Adipocyte (in vitro differentiated cells): Measurements from ENCODE around the gene HDAC5.
"Not testable (repeated sequence)": the region's sequence is repeated elsewhere in the genome, so short reads cannot be mapped to it uniquely, and the experiment has no call there.

ENCODE experiments used
- DNase-seq: peaks from one replicate; pipeline ENCODE4 v3.0.0-alpha.2; 2015; ENCODE audit warnings: low read depth
- H3K27me3 ChIP-seq: replicated peaks from 2 replicates; pipeline ENCODE4 v1.7.0; 2013; ENCODE audit warnings: mild to moderate bottlenecking, low read length, moderate library complexity; ENCODE audit not compliant: control insufficient read depth, insufficient read depth
- H3K36me3 ChIP-seq: 2 replicates; pipeline ENCODE4 v1.7.0; 2013; ENCODE audit warnings: low read length, mild to moderate bottlenecking, moderate library complexity; ENCODE audit not compliant: control insufficient read depth, insufficient read depth, severe bottlenecking
- H3K4me1 ChIP-seq: 2 replicates; pipeline ENCODE4 v1.7.0; 2013; ENCODE audit warnings: mild to moderate bottlenecking, low read length, moderate library complexity; ENCODE audit not compliant: control insufficient read depth, insufficient read depth
- H3K4me3 ChIP-seq: 2 replicates; pipeline ENCODE4 v1.7.0; 2013; ENCODE audit warnings: mild to moderate bottlenecking, low read length, moderate library complexity
- H3K9ac ChIP-seq: 2 replicates; pipeline ENCODE4 v1.7.0; 2013; ENCODE audit warnings: mild to moderate bottlenecking, low read length, moderate library complexity
- H3K9me3 ChIP-seq: 2 replicates; pipeline ENCODE4 v1.7.0; 2013; ENCODE audit warnings: mild to moderate bottlenecking, low read length, moderate library complexity; ENCODE audit not compliant: control insufficient read depth

The HDAC5 gene

DNA sequence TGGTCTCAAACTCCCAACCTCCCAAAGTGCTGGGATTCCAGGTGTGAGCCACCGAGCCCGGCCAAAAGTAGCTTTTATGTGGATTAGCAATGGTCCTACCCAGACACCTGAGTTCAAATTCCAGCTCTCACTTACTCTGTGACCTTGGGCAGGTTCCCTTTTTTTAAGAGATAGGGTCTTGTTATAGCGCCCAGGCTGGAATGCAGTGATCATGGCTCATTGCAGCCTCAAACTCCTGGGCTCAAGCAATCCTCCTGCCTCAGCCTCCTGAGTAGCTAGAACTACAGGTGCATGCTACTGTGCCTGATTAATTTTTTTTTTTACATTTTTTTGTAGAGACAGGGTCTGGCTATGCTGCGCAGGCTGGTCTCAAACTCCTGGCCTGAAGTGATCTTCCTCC lies 16.6 kb downstream of the HDAC5 start:
- peaks cover 41% of the 10 kb centered on the region for H3K4me1 ChIP-seq
- H3K4me3 ChIP-seq: no peak overlapping the region
- no peaks in the 10 kb centered on the region for H3K9me3 ChIP-seq
- no peak overlapping the region for H3K9ac ChIP-seq
- no peaks in the 10 kb centered on the region for H3K27me3 ChIP-seq
- H3K36me3 ChIP-seq: peaks cover 5% of the 10 kb centered on the region
- DNase-seq: no peak

DNA sequence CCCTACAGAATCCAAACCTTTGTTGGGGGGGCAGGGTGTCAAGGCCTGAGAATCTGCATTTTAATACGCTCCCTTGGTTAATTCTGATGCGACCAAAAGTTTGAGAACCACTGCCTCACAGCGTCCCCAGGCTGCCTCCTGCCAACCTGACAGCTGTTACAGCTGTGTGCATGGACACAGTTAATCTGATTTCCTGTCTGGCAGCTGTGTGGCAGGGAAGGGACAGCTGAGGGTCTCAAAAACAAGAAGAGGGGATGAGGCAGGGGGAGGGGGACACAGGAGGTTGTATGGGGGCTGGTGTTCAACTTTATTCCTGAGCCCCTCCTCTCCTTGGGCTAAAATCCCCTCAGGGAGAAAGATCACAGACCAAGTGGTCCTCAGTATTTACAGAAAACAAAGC lies 17.5 kb downstream of the HDAC5 start:
- DNase-seq: no peak
- Histone ChIP-seq H3K9ac (no peak overlapping the region), H3K4me3 (no peak overlapping the region), H3K9me3 (no peaks in the 10 kb centered on the region), H3K4me1 (peaks cover 38% of the 10 kb centered on the region), H3K36me3 (peaks cover 5% of the 10 kb centered on the region), H3K27me3 (no peaks in the 10 kb centered on the region)

DNA sequence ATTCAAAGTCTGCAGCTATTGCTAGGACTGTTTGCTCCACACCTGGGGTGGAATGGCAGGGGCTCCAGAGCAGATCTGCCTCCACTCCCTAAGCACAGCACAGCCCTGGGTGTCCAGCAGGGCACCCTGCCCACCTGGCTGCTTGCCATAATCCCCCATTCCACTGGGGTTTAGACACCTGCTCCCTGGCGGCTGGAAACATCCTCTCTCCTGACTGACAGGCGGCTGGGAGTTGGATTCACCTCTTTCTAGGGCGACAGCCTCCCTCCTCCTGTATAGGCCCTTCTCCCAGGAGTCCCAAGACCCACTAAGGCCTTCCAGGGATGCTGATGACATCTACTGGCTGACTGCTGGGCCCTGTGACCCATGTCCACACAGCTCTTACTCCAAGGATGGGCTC lies 18.0 kb downstream of the HDAC5 start:
- no peaks in the 10 kb centered on the region for H3K9me3 ChIP-seq
- H3K4me1 ChIP-seq: peaks cover 33% of the 10 kb centered on the region
- H3K4me3 ChIP-seq: no peak overlapping the region
- peaks cover 5% of the 10 kb centered on the region for H3K36me3 ChIP-seq
- no peak overlapping the region for H3K9ac ChIP-seq
- H3K27me3 ChIP-seq: no peaks in the 10 kb centered on the region
- DNase-seq: no peak

DNA sequence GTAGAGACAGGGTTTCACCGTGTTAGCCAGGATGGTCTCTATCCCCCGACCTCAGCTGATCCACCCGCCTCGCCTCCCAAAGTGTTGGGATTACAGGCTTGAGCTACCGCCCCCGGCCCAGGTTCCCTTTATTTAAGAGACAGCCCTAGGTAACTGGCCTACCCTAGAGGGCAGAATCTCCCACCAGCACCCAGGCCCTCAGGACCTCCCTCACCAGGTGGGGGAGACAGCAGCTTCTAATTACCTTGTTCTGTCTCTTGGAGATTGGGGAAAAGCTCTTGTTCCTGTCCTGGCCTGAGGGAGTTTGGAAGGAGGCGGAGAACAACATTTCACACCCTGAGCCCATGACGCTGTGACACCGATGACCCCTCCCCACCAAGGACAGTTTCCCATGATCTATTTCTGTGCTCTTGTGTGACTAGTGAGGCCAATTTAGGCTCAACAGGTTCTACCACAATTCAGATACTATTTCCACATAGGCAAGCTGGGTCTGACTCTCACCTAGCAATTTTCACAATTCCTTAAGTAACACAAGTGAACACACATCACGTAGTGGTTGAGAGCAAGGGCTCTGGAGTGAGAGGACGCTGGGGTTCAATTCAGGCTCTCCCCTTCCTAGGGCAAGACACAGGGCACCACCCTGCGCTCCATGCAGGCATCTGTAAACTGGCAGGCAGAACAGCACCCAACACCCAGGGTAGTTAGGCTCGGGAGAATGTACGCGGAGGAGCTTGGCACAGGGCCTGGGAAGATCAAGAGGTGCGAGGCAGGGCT lies 20.4 kb downstream of the HDAC5 start:
- Histone ChIP-seq H3K27me3 (no peaks in the 10 kb centered on the region), H3K4me1 (peaks cover 11% of the 10 kb centered on the region), H3K4me3 (no peak overlapping the region), H3K9me3 (no peaks in the 10 kb centered on the region), H3K9ac (no peak overlapping the region), H3K36me3 (peaks cover 5% of the 10 kb centered on the region)
- no peak for DNase-seq

DNA sequence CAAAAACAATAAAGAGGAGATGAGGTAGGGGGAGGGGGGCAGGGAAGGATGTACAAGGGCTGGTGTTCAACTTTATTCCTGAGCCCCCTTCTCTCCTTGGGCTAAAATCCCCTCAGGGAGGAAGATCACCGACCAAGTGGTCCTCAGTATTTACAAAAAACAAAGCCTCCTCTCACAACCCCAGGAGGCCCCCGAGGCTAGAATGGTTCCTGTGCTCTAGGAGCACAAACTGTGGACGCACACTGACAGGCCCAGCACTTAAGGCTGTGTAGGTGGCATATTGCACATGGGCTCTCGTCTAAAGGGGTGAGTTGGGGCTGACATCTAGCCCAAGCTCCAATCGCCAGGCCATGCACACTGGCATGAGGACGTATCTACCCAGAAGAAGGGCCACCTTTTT lies 21.6 kb downstream of the HDAC5 start:
- DNase-seq, H3K9ac ChIP-seq, H3K27me3 ChIP-seq, H3K4me3 ChIP-seq, H3K9me3 ChIP-seq, H3K36me3 ChIP-seq: not testable (repeated sequence)
- peaks cover 13% of the 10 kb centered on the region for H3K4me1 ChIP-seq

DNA sequence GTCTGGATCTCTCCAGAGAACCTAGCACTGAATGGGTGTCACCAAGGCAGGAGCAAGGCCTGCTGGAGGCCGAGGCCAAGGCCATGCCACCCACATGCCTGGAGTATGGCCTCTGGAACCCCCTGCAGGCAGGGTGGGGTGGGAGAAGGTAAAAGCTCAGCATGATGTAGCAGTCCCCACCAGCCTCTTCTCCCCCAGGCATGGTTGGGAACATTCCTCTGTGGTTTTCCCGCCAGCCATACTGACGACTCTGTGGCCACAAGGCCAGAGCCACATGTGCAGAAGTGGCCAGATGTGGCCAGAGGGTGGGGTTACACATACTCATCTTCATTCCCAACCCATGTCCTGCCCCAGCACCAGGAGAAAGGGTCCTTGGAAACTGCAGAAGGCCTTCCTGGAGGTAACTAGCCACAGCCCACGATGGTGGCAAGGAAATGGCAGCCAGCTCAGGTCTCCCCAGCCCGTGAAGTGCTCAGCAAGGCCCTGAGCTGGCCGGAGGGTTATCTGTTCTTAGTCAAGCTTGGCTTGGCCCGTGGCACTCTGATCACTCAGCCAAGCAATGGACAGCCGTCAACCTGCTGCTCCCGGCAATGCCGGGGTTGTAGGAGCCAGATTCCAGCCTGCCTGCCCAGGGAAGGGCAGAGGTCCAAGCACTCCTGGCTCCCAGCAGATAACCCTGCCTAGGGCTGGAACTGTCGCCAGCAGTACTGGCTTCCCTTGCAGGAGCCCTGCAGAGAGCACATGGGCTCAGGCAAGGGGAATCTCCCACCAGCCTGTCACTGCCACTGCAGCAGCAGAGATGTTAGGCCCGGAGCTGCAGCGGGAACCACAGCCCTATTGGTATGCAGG lies 26.1 kb downstream of the HDAC5 start:
- H3K9me3 ChIP-seq: no peaks in the 10 kb centered on the region
- peaks cover 10% of the 10 kb centered on the region for H3K36me3 ChIP-seq
- DNase-seq: peak; percentile 32
- H3K4me3 ChIP-seq: no peak overlapping the region
- peaks cover 30% of the 10 kb centered on the region for H3K4me1 ChIP-seq
- no peak overlapping the region for H3K9ac ChIP-seq
- no peaks in the 10 kb centered on the region for H3K27me3 ChIP-seq

DNA sequence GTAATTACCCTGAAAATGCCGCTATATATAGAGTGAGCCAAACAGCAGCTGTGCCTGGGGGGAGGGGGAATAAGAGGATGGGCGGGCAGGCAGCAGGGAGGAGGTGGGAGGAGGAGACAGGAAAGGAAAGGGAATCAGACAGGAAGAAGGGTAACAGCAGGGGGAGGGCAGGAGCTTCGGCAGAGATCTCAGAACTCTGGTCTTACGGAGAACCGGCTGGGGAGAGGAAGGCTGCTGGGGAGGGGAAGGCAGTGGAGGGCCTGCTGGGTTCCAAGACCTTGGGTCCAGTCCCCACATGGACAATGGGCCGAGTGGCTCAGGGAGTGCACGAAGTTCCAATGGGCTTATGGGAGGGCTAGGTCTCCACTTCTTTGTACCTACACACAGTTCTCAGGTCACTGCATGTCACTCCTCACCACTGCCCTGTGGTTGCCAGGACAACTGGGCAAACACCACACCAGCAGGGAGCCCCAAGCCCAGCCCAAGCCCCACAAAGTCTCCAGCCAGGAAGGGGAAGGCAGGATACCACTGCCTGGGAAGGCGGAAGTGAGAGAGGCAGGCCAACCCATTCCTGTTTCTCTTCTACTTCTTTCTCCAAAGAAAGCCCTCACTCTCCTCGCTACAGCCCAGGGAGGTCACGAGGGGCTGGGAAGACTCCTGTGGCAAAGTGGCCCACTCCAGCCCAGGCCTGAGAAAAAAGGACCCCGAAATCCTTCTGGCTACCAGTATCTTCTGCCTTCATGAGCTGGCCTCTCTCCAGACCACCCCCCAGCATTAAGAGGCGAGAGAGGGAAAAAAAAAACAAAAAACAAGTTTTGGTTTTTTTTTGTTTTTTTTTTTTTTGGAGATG lies 27.6 kb downstream of the HDAC5 start:
- Histone ChIP-seq H3K9ac (peak overlapping the region; percentile 74), H3K4me3 (peak overlapping the region; percentile 69), H3K36me3 (peaks cover 25% of the 10 kb centered on the region), H3K27me3 (no peaks in the 10 kb centered on the region), H3K9me3 (no peaks in the 10 kb centered on the region), H3K4me1 (peaks cover 27% of the 10 kb centered on the region)
- DNase-seq: peak; percentile 79

DNA sequence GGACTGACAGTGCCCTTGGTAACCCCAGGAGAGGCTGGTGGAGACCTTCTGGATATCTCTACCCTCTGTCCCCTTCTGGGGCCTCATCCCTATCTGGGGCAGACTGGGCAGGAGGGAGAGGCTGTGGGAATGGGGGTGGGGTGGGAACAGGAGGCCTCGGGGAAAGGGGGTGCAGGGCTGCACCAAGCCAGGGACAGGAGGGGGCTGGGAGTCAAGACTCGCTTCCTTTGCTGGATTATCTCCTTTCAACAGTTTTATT lies 28.1 kb downstream of the HDAC5 start:
- Histone ChIP-seq H3K4me1 (peaks cover 27% of the 10 kb centered on the region), H3K9ac (peak overlapping the region; percentile 74), H3K4me3 (peak overlapping the region; percentile 69), H3K9me3 (no peaks in the 10 kb centered on the region), H3K27me3 (no peaks in the 10 kb centered on the region), H3K36me3 (peaks cover 27% of the 10 kb centered on the region)
- DNase-seq: no peak

DNA sequence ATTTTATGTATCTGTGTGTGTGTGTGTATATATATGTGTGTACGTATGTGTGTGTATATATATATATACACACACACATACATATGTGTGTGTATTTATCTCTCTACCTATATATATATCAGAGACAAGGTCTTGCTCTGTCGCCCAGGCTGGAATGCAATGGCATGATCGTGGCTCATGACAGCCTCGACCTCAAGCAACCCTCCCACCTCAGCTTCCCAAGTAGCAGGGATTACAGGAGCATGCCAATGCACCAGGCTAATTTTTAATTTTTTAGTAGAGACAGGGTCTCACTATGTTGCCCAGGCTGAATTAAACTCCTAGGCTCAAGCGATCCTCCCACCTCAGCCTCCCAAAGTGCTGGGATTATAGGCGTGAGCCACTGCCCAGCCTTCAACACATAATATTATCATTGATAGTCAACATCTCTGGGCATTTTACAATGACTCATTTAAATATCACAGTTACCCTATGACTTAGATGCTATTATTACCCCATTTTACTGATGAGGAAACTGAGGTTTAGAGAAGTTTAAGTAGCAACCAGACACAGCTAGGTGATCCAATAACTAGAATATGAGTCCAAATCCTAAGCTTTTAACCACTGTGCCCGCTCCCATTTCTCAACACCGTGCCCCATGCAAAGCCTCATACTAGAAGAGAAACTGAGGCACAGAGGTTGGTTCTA lies 28.6 kb downstream of the HDAC5 start:
- Histone ChIP-seq H3K4me3 (peak overlapping the region; percentile 69), H3K4me1 (peaks cover 27% of the 10 kb centered on the region), H3K9ac (peak overlapping the region; percentile 74), H3K9me3 (no peaks in the 10 kb centered on the region), H3K36me3 (peaks cover 27% of the 10 kb centered on the region), H3K27me3 (no peaks in the 10 kb centered on the region)
- no peak for DNase-seq

DNA sequence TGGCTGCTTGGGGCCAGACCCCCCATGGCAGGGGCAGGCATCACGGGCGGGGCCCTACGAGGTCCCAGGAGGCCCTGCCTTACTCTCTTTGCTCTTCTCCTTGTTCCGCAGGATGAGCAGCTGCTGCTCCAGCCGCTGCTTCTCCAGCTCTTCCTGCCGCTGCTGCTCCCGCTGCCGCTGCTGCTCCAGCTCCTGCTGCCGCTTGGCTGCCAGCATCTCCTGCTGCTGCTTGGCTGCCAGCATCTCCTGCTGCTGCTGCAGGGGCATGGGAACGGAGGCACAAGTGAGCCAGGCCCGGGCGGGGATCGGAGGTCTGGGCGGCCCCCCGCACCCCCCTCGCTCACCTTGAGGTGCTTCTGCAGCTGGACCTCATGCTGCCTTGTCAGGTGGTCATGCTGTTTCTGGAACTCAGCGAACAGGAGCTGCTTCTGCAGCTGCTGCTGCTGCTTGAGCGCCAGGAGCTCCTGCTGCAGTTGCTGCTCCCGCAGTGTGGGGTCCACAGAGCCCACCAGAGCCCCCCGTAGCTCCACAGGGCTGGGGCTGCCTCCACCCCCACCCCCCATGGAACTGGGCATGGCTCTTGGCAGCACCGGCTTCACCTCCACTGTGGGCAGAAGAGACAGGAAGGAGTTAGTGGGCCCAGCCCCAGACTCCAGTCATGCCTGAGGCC lies 30.1 kb downstream of the HDAC5 start:
- Histone ChIP-seq H3K27me3 (no peaks in the 10 kb centered on the region), H3K4me3 (no peak overlapping the region), H3K9ac (no peak overlapping the region), H3K9me3 (no peaks in the 10 kb centered on the region), H3K4me1 (peaks cover 27% of the 10 kb centered on the region), H3K36me3 (peaks cover 34% of the 10 kb centered on the region)
- DNase-seq: no peak
